SK-N-SH (cell line): Measurements from ENCODE around the gene GPR18.

ENCODE experiments used
- CHD2 ChIP-seq: fragments of 150-350 bp; IDR thresholded peaks from 2 replicates; pipeline ENCODE4 v1.6.1; 2018; ENCODE audit warnings: low read length; ENCODE audit not compliant: partially characterized antibody
- CTCF ChIP-seq: fragments of 200-600 bp; sonication (generic); IDR thresholded peaks from 2 replicates; pipeline ENCODE4 v1.6.1; 2017; ENCODE audit warnings: antibody characterized with exemption, mild to moderate bottlenecking, moderate library complexity
- EP300 ChIP-seq, 2 experiments: IDR thresholded peaks; 2 replicates each; pipeline versions ENCODE4 v1.4.0 to v1.6.1; 2012; ENCODE audit warnings: borderline replicate concordance in 1 of 2, low read depth in 1 of 2, low read length in 1 of 2
- JUND ChIP-seq: IDR thresholded peaks from 2 replicates; pipeline ENCODE4 v1.4.0; 2012
- MAX ChIP-seq: IDR thresholded peaks from 2 replicates; pipeline ENCODE4 v1.4.0; 2012; ENCODE audit warnings: low read depth
- NRF1 ChIP-seq: IDR thresholded peaks from 2 replicates; pipeline ENCODE4 v1.6.1; 2012; ENCODE audit warnings: low read depth, mild to moderate bottlenecking, low read length
- POLR2AphosphoS5 ChIP-seq: IDR thresholded peaks from 2 replicates; pipeline ENCODE4 v1.6.1; 2012; ENCODE audit warnings: low read depth, low read length
- RCOR1 ChIP-seq: fragments of 150-350 bp; IDR thresholded peaks from 2 replicates; pipeline ENCODE4 v1.6.1; 2017; ENCODE audit warnings: antibody characterized with exemption, low read length
- USF2 ChIP-seq: fragments of 150-350 bp; IDR thresholded peaks from 2 replicates; pipeline ENCODE4 v1.6.1; 2017; ENCODE audit warnings: antibody characterized with exemption, low read length, low read depth, borderline replicate concordance
- YY1 ChIP-seq: IDR thresholded peaks from 2 replicates; pipeline ENCODE4 v1.4.0; 2012; ENCODE audit warnings: low read depth, mild to moderate bottlenecking
- ZBTB33 ChIP-seq: IDR thresholded peaks from 2 replicates; pipeline ENCODE4 v1.4.0; 2012; ENCODE audit warnings: low read depth, borderline replicate concordance

- no peak for TF ChIP-seq CTCF
- TF ChIP-seq RCOR1, result no peak
- TF ChIP-seq ZBTB33, result no peak
- no peak for TF ChIP-seq JUND
- no peak for TF ChIP-seq NRF1
- TF ChIP-seq POLR2AphosphoS5, result no peak
- no peak for TF ChIP-seq EP300 (IDR thresholded peaks at IDR 0.05; ENCODE audit: borderline replicate concordance in 1 of 2, low read depth in 1 of 2, low read length in 1 of 2)
- no peak for TF ChIP-seq CHD2
- TF ChIP-seq MAX, result no peak
- TF ChIP-seq YY1, result no peak
- TF ChIP-seq USF2, result no peak
Measured at GRCh38 chr13:99205621-99206220, 52.5 kb downstream of the GPR18 start.
